Progenitor cell of endocrine pancreas (in vitro differentiated cells): ENCODE results near the gene OLFML3. TPM values are rescaled to one million over a fixed set of nuclear protein-coding genes. Genes with fewer than 3 reads are reported as not detected.

Source experiments
- DNase-seq: peaks from one replicate; pipeline ENCODE4 v3.0.0; 2021; ENCODE audit warnings: low spot score; ENCODE audit not compliant: unreplicated experiment
- H3K27ac Mint-ChIP-seq: 2 replicates; pipeline ENCODE4 v1.8.0; 2021; ENCODE audit warnings: mild to moderate bottlenecking, moderate library complexity, mixed read lengths
- H3K27me3 Mint-ChIP-seq: 2 replicates; pipeline ENCODE4 v1.8.0; 2021; ENCODE audit warnings: mixed read lengths
- H3K36me3 Mint-ChIP-seq: 2 replicates; pipeline ENCODE4 v1.8.0; 2022; ENCODE audit warnings: mixed read lengths; ENCODE audit not compliant: insufficient read depth
- H3K4me1 Mint-ChIP-seq: 2 replicates; pipeline ENCODE4 v1.8.0; 2021; ENCODE audit warnings: low read depth, mixed read lengths
- H3K4me3 Mint-ChIP-seq: 2 replicates; pipeline ENCODE4 v1.8.0; 2021; ENCODE audit warnings: low read depth, mild to moderate bottlenecking, moderate library complexity, mixed read lengths
- H3K9me3 Mint-ChIP-seq: 2 replicates; pipeline ENCODE4 v1.8.0; 2021; ENCODE audit warnings: low read depth, mixed read lengths
- total RNA-seq: library from RNA; stranded (reverse); gene quantifications from 2 replicates; pipeline ENCODE4 v1.2.1, GENCODE V29; 2021
- TF ChIP-seq, protein P1 (sequence below): fragments of 200-600 bp; sonication (generic); IDR thresholded peaks from one replicate; pipeline ENCODE4 v1.5.0; 2021; ENCODE audit warnings: antibody characterized with exemption, mild to moderate bottlenecking; ENCODE audit not compliant: unreplicated experiment

Gene OLFML3
- total RNA-seq, 1 donor from 2014 or later, result 12.9 TPM

GRCh38 chr1:113938192-113938591, 41.1 kb upstream of the OLFML3 start:
- H3K4me3 Mint-ChIP-seq, result no peak overlapping the region
- H3K4me1 Mint-ChIP-seq, result peaks cover 15% of the 10 kb centered on the region
- no peaks in the 10 kb centered on the region for H3K27me3 Mint-ChIP-seq
- peaks cover 11% of the 10 kb centered on the region for H3K36me3 Mint-ChIP-seq
- H3K9me3 Mint-ChIP-seq, result no peaks in the 10 kb centered on the region
- DNase-seq, result no peak
- TF ChIP-seq, protein P1, sequence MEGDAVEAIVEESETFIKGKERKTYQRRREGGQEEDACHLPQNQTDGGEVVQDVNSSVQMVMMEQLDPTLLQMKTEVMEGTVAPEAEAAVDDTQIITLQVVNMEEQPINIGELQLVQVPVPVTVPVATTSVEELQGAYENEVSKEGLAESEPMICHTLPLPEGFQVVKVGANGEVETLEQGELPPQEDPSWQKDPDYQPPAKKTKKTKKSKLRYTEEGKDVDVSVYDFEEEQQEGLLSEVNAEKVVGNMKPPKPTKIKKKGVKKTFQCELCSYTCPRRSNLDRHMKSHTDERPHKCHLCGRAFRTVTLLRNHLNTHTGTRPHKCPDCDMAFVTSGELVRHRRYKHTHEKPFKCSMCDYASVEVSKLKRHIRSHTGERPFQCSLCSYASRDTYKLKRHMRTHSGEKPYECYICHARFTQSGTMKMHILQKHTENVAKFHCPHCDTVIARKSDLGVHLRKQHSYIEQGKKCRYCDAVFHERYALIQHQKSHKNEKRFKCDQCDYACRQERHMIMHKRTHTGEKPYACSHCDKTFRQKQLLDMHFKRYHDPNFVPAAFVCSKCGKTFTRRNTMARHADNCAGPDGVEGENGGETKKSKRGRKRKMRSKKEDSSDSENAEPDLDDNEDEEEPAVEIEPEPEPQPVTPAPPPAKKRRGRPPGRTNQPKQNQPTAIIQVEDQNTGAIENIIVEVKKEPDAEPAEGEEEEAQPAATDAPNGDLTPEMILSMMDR, result no peak
- no peak overlapping the region for H3K27ac Mint-ChIP-seq

GRCh38 chr1:113940365-113941244, 38.7 kb upstream of the OLFML3 start:
- TF ChIP-seq, protein P1, result no peak
- Mint-ChIP-seq H3K4me3 (no peak overlapping the region), H3K27me3 (no peaks in the 10 kb centered on the region), H3K36me3 (peaks cover 25% of the 10 kb centered on the region), H3K4me1 (peaks cover 2% of the 10 kb centered on the region), H3K27ac (no peak overlapping the region), H3K9me3 (peaks cover 5% of the 10 kb centered on the region)
- DNase-seq, result no peak

DNA sequence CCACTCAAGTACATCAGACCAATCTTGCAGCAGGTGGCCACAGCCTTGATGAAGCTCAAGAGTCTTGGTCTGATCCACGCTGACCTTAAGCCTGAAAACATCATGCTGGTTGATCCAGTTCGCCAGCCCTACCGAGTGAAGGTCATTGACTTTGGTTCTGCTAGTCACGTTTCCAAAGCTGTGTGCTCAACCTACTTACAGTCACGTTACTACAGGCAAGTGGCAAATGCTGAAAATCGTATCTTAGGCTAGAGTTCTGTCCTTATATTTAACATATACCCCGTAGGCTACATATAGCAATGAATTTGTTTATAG, 38.1 kb upstream of the OLFML3 start:
- H3K9me3 Mint-ChIP-seq, result peaks cover 5% of the 10 kb centered on the region
- DNase-seq, result no peak
- H3K36me3 Mint-ChIP-seq, result peaks cover 28% of the 10 kb centered on the region
- H3K4me1 Mint-ChIP-seq, result peaks cover 6% of the 10 kb centered on the region
- TF ChIP-seq, protein P1, result no peak
- H3K27ac Mint-ChIP-seq, result no peak overlapping the region
- H3K27me3 Mint-ChIP-seq, result no peaks in the 10 kb centered on the region
- H3K4me3 Mint-ChIP-seq, result no peak overlapping the region

DNA sequence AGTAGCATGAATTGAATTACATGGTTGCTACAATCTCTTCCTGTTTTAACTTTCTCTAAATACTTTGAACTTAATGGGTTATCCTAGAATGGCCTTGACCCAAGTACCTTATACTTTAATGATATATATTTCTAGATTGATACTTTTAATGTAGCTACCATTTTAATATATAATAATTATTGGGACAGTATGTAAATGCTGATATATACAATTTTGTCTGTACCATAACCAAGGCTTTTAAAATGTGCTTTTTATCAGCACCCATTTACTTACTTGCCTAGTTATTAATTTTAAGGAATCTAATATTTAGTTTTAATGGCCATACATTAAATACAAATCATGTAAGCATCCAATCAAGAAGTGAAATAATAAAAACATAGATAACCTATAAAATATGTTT, 36.7 kb upstream of the OLFML3 start:
- Mint-ChIP-seq H3K36me3 (peaks cover 28% of the 10 kb centered on the region), H3K27me3 (no peaks in the 10 kb centered on the region), H3K9me3 (peaks cover 5% of the 10 kb centered on the region), H3K27ac (no peak overlapping the region), H3K4me3 (no peak overlapping the region), H3K4me1 (peaks cover 19% of the 10 kb centered on the region)
- TF ChIP-seq, protein P1, result no peak
- DNase-seq, result no peak

DNA sequence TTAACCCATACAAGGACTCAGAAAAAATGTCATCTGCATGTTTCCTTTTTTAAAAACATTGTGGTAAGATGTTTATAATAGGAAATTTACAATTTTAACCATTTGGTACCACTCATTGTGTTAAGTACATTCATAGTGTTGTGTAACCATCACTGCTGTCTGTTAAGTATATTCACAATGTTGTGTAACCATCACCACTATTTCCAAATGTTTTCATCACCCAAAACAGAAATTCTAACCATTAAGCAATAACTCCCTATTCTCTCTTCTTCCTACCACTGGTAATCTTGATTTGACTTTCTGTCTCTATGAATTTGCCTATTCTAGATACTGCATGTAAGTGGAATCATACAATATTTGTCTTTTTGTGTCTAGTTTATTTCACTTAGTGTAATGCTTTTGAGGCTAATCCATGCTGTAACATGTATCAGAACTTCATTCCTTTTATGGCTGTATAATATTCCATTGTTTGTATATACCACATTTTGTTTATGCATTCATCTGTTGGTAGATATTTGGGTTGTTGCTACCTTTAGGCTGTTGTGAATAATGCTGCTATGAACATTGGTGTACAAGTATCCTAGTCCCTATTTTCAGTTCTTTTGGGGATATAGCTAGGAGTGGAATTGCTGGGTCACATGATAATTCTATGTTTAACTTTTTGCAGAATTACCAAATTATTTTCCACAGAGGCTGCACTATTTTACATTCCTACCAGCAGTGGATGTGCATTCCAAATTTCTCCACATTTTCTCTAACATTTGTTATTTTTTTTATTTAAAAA, 36.1 kb upstream of the OLFML3 start:
- TF ChIP-seq, protein P1, result no peak
- Mint-ChIP-seq H3K9me3 (peaks cover 5% of the 10 kb centered on the region), H3K4me1 (peaks cover 23% of the 10 kb centered on the region), H3K27ac (no peak overlapping the region), H3K4me3 (no peak overlapping the region), H3K27me3 (no peaks in the 10 kb centered on the region), H3K36me3 (peaks cover 28% of the 10 kb centered on the region)
- DNase-seq, result no peak
